ENCODE results near the gene PDGFC.

DNA sequence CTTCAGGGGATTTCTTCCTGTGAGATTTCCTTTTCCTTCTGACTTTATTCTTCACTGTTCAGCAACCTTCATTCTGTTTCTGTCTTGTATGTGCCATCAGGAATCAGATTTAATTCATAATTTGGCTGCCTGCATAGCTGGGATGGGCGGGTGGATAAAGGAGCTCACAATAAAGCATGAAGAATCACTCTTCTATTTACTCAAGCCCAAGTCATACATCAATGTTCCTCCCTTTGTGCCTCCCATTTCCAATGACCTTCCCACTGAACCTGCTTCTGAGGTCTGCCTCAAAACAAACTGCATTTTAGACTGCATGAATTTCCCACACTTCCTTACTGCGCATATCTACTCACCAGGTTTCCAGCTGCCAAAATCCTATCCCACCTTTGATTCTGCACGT, 14.0 kb downstream of the PDGFC start:
- TF ChIP-seq, protein P1, sequence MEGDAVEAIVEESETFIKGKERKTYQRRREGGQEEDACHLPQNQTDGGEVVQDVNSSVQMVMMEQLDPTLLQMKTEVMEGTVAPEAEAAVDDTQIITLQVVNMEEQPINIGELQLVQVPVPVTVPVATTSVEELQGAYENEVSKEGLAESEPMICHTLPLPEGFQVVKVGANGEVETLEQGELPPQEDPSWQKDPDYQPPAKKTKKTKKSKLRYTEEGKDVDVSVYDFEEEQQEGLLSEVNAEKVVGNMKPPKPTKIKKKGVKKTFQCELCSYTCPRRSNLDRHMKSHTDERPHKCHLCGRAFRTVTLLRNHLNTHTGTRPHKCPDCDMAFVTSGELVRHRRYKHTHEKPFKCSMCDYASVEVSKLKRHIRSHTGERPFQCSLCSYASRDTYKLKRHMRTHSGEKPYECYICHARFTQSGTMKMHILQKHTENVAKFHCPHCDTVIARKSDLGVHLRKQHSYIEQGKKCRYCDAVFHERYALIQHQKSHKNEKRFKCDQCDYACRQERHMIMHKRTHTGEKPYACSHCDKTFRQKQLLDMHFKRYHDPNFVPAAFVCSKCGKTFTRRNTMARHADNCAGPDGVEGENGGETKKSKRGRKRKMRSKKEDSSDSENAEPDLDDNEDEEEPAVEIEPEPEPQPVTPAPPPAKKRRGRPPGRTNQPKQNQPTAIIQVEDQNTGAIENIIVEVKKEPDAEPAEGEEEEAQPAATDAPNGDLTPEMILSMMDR (IDR thresholded peaks at IDR 0.05; ENCODE audit: borderline replicate concordance, extremely low read depth, low read length, poor library complexity, severe bottlenecking) = no peak
- no peak for TF ChIP-seq EZH2 (IDR thresholded peaks at IDR 0.05; ENCODE audit: borderline replicate concordance, low read depth, low read length, severe bottlenecking)

All from DND-41 (cell line).